ENCODE data around the gene TTC27.

DNA sequence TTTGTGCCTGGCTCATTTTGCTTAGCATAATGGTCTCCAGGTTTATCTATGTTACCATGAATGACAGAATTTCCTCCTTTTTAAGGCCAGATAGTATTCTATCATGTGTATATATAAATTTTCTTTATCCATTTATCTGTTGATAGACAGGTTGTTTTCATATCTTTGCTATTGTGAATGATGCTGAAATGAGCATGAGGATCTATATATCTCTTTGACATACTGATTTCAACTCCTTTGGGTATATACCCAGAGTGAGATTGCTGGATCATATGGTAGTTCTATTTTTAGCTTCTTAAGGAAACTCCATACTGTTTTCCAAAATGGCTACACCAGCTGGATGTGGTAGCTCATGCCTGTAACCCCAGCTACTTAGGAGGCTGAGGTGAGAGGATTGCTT lies 232.5 kb downstream of the TTC27 start:
- TF ChIP-seq, protein P1, sequence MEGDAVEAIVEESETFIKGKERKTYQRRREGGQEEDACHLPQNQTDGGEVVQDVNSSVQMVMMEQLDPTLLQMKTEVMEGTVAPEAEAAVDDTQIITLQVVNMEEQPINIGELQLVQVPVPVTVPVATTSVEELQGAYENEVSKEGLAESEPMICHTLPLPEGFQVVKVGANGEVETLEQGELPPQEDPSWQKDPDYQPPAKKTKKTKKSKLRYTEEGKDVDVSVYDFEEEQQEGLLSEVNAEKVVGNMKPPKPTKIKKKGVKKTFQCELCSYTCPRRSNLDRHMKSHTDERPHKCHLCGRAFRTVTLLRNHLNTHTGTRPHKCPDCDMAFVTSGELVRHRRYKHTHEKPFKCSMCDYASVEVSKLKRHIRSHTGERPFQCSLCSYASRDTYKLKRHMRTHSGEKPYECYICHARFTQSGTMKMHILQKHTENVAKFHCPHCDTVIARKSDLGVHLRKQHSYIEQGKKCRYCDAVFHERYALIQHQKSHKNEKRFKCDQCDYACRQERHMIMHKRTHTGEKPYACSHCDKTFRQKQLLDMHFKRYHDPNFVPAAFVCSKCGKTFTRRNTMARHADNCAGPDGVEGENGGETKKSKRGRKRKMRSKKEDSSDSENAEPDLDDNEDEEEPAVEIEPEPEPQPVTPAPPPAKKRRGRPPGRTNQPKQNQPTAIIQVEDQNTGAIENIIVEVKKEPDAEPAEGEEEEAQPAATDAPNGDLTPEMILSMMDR (IDR thresholded peaks at IDR 0.05): no peak
- no peak for TF ChIP-seq ZFX (IDR thresholded peaks at IDR 0.05; ENCODE audit: borderline replicate concordance)

All from 22Rv1 (cell line).